Upper lobe of right lung (tissue), 1 donor: Measurements from ENCODE around the gene KCTD2. TPM values are rescaled to one million over a fixed set of nuclear protein-coding genes. Genes with fewer than 3 reads are reported as not detected.
"Not testable (repeated sequence)": the region's sequence is repeated elsewhere in the genome, so short reads cannot be mapped to it uniquely, and the experiment has no call there.

Experiments
- ATAC-seq: fragments of 200-7000 bp; cut with Tn5 transposase; one replicate; pipeline ENCODE4 v1.9.1; 2020; ENCODE audit warnings: mild to moderate bottlenecking, moderate library complexity
- DNase-seq: peaks from one replicate; pipeline ENCODE4 v3.0.0-alpha.2; 2020
- H3K27ac ChIP-seq: fragments of 200-600 bp; one replicate; pipeline ENCODE4 v1.8.0; 2022
- H3K27me3 ChIP-seq: fragments of 200-600 bp; one replicate; pipeline ENCODE4 v1.8.0; 2022; ENCODE audit warnings: mild to moderate bottlenecking
- H3K36me3 ChIP-seq: fragments of 200-600 bp; one replicate; pipeline ENCODE4 v1.8.0; 2022
- H3K4me1 ChIP-seq: fragments of 200-600 bp; one replicate; pipeline ENCODE4 v1.8.0; 2022
- H3K4me3 ChIP-seq: fragments of 200-600 bp; one replicate; pipeline ENCODE4 v1.8.0; 2022; ENCODE audit warnings: mild to moderate bottlenecking
- H3K9me3 ChIP-seq: fragments of 200-600 bp; one replicate; pipeline ENCODE4 v1.8.0; 2022
- CTCF ChIP-seq: fragments of 200-600 bp; IDR thresholded peaks from one replicate; pipeline ENCODE4 v1.8.0; 2022; ENCODE audit warnings: antibody characterized with exemption
- intact Hi-C: fragments of 100-400 bp; cut with DNase I; formaldehyde crosslinking; loops from one replicate; pipeline ENCODE4 v1.11.0; 2022
- total RNA-seq: library from RNA; stranded (reverse); fragmentation: NEBNext Ultra II Directional; extraction: Animal tissue kit (Norgen Biotek cat#: 25700); gene quantifications from one replicate; pipeline ENCODE4 v1.2.1, GENCODE V29; 2021
- donor health status: DM: no; HTN: yes; CAD: no; lungs with severe emphysema.

Gene KCTD2
- total RNA-seq, 1 donor from 2014 or later: 25.3 TPM

GRCh38 chr17:75024686-75025397 is 22.2 kb upstream of the KCTD2 start:
- no peak overlapping the region for H3K27ac ChIP-seq
- no peaks in the 10 kb centered on the region for H3K9me3 ChIP-seq
- intact Hi-C loops: no loop called here
- no peaks in the 10 kb centered on the region for H3K27me3 ChIP-seq
- H3K4me3 ChIP-seq: no peak overlapping the region
- ATAC-seq: no peak
- no peak for TF ChIP-seq CTCF
- no peak for DNase-seq
- peaks cover 28% of the 10 kb centered on the region for H3K36me3 ChIP-seq
- H3K4me1 ChIP-seq: no peaks in the 10 kb centered on the region

GRCh38 chr17:75025398-75025734 is 21.7 kb upstream of the KCTD2 start:
- intact Hi-C loops, ATAC-seq: not testable (repeated sequence)

GRCh38 chr17:75026650-75027049 is 20.4 kb upstream of the KCTD2 start:
- H3K4me1 ChIP-seq, DNase-seq, intact Hi-C loops, H3K9me3 ChIP-seq, H3K27ac ChIP-seq, H3K4me3 ChIP-seq, H3K27me3 ChIP-seq, ATAC-seq: not testable (repeated sequence)
- H3K36me3 ChIP-seq: peaks cover 10% of the 10 kb centered on the region

More at GRCh38 chr17:75025398-75025734, 21.7 kb upstream of the KCTD2 start:
- not testable (repeated sequence) for H3K4me3 ChIP-seq, H3K27ac ChIP-seq, H3K4me1 ChIP-seq, H3K27me3 ChIP-seq, H3K9me3 ChIP-seq, DNase-seq
- H3K36me3 ChIP-seq: peaks cover 23% of the 10 kb centered on the region

- intact Hi-C loops: no loop called here
- H3K27ac ChIP-seq: no peak overlapping the region
- peaks cover 11% of the 10 kb centered on the region for H3K4me1 ChIP-seq
- H3K4me3 ChIP-seq: no peak overlapping the region
- no peak for DNase-seq
- no peak for TF ChIP-seq CTCF
- ATAC-seq: no peak
- H3K9me3 ChIP-seq: no peaks in the 10 kb centered on the region
- H3K36me3 ChIP-seq: no peaks in the 10 kb centered on the region
- H3K27me3 ChIP-seq: no peaks in the 10 kb centered on the region
Measured at GRCh38 chr17:75030161-75030560, 16.9 kb upstream of the KCTD2 start.

- Histone ChIP-seq H3K4me1 (peaks cover 26% of the 10 kb centered on the region), H3K9me3 (no peaks in the 10 kb centered on the region), H3K27ac (no peak overlapping the region), H3K4me3 (peak overlapping the region; percentile 80), H3K27me3 (no peaks in the 10 kb centered on the region), H3K36me3 (no peaks in the 10 kb centered on the region)
- DNase-seq (peak; percentile 74), ATAC-seq (peak; percentile 52)
- no peak for TF ChIP-seq CTCF
- intact Hi-C loops: no loop called here
Measured at GRCh38 chr17:75031972-75032719, 14.9 kb upstream of the KCTD2 start.

- no peak for TF ChIP-seq CTCF
- no peaks in the 10 kb centered on the region for H3K9me3 ChIP-seq
- H3K4me3 ChIP-seq: peak overlapping the region; percentile 80
- ATAC-seq (no peak), DNase-seq (no peak)
- H3K36me3 ChIP-seq: peaks cover 2% of the 10 kb centered on the region
- peaks cover 26% of the 10 kb centered on the region for H3K4me1 ChIP-seq
- intact Hi-C loops: no loop called here
- no peak overlapping the region for H3K27ac ChIP-seq
- no peaks in the 10 kb centered on the region for H3K27me3 ChIP-seq
Measured at GRCh38 chr17:75032720-75033280, 14.2 kb upstream of the KCTD2 start.
